GM19240 (cell line): ENCODE data around the gene FSD1.
"Not testable (repeated sequence)": the region's sequence is repeated elsewhere in the genome, so short reads cannot be mapped to it uniquely, and the experiment has no call there.

Experiments
- DNase-seq: peaks from one replicate; pipeline ENCODE4 v3.0.0; 2011; ENCODE audit warnings: low spot score; ENCODE audit not compliant: insufficient read length

The FSD1 gene

GRCh38 chr19:4304538-4305256 lies at the start of gene FSD1:
Gene FSD1, plus strand, starts transcription at chr19:4304598. Its CDS starts 149 bp downstream, at chr19:4304747.
- peak; percentile 94 for DNase-seq

GRCh38 chr19:4256563-4256962 lies 47.8 kb upstream of the FSD1 start:
- no peak for DNase-seq

GRCh38 chr19:4257025-4257424 lies 47.4 kb upstream of the FSD1 start:
- DNase-seq, result no peak

- DNase-seq, result no peak
Measured at GRCh38 chr19:4258181-4258580, 46.2 kb upstream of the FSD1 start.

- no peak for DNase-seq
Measured at GRCh38 chr19:4260613-4261191, 43.7 kb upstream of the FSD1 start.

- no peak for DNase-seq
Measured at GRCh38 chr19:4264812-4265211, 39.6 kb upstream of the FSD1 start.

- DNase-seq, result no peak
Measured at GRCh38 chr19:4266253-4267000, 38.0 kb upstream of the FSD1 start.

- DNase-seq, result peak; percentile 50
Measured at GRCh38 chr19:4267101-4267900, 37.1 kb upstream of the FSD1 start.

- no peak for DNase-seq
Measured at GRCh38 chr19:4267901-4268815, 36.2 kb upstream of the FSD1 start.

GRCh38 chr19:4268816-4269430 lies 35.5 kb upstream of the FSD1 start:
- no peak for DNase-seq

- no peak for DNase-seq
Measured at GRCh38 chr19:4272894-4273293, 31.5 kb upstream of the FSD1 start.

GRCh38 chr19:4274321-4274686 lies 30.1 kb upstream of the FSD1 start:
- not testable (repeated sequence) for DNase-seq

GRCh38 chr19:4277191-4277696 lies 27.2 kb upstream of the FSD1 start:
- no peak for DNase-seq

- no peak for DNase-seq
Measured at GRCh38 chr19:4278010-4278409, 26.4 kb upstream of the FSD1 start.

GRCh38 chr19:4278419-4279266 lies 25.8 kb upstream of the FSD1 start, which contains the start of gene SHD:
Gene SHD, plus strand, starts transcription at chr19:4279266. Its CDS starts 798 bp downstream, at chr19:4280064.
- DNase-seq, result no peak

- no peak for DNase-seq
Measured at GRCh38 chr19:4279267-4279529, 25.2 kb upstream of the FSD1 start.

GRCh38 chr19:4279530-4280422 lies 24.6 kb upstream of the FSD1 start:
- no peak for DNase-seq
